ENCODE results near the gene TOX2.

Gene TOX2

DNA sequence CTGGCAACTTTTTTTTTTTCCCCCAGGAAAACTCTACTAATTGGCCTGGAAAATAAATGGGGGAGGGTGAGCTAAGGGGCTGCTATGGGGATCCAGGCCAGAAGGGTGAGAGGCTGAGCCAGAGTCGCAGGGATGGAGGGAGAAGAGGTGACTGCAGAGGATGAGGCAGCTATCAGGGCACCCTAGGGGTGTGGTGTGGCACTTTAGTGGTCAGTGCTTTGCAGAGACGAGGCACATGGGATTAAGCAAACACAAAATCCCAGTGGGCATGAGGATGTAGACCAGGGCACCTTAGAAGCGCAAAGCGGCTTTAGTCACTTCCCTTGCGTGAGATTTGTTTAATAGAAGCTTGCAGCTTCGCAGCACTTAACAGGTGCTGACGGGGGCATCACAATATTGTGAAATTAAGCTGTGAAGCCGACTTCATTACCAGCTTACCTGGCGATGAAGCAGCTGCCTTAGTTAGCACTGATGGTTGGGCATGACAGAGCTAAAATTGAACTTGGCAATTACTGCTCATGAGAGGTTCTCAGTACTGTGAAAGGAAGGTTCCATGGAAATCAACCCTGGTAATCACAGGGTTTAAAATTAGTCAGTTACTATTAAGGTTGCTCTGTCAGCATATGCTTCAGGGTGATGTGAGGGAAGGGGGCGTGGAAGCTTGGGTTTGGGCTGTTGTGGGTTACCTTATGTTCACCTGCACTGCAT is 26.0 kb downstream of the TOX2 start:
- DNase-seq: no peak

- DNase-seq: no peak
Measured at GRCh38 chr20:43941476-43942200, 27.0 kb downstream of the TOX2 start.

DNA sequence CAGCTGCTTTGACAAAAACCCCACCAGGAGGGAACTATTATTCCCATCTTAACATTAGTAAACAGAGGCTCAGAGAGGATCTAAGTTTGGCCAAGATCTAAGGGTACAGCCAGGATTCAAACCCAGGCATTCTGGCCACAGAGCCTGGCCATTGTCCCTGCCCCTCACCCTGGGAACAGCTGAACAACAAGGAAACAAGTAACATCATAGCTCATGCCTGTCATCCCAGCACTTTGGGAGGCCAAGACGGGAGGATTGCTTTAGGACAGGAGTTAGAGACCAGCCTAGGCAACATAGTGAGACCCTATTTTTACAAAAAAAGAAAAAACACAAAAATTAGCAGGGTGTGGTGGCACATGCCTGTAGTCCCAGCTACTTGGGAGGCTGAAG is 27.5 kb downstream of the TOX2 start:
- DNase-seq: no peak

- peak; percentile 68 for DNase-seq
Measured at GRCh38 chr20:43942667-43943285, 28.1 kb downstream of the TOX2 start.

DNA sequence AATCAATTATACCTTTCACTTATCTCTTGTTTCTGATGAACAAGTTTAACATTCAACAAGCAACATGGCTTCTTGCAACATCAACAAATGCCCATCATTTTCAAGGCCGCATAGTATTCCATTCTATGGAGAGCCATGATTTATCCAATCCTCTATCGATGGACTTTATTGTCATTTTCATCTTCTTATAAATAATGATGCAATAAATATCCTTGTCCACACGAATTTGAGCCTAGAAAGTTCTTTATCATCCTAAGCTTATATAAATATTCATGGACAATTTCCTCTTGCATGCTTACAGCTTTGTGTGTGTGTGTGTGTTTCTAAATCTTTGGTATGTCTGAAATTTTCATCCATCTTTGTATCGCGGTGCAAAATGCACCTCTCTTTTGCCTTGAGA is 29.1 kb downstream of the TOX2 start:
- DNase-seq: no peak

GRCh38 chr20:43944653-43945235 is 30.1 kb downstream of the TOX2 start:
- DNase-seq: no peak

GRCh38 chr20:43945391-43946205 is 30.9 kb downstream of the TOX2 start:
- DNase-seq: no peak

DNA sequence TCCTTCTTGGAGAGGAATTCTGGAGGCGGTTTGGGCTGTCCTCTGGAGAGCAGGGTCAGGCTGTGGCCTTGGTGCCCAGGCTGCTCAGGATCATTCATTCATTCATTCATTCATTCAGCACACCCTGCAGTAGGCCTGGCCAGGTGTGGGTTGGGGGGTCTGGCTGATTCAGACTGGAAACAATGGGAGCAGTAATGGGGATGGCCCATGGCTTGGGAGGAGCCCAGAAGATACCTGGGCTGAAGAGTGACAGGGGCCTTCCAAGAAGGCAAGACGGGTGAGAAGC is 31.5 kb downstream of the TOX2 start:
- no peak for DNase-seq

DNA sequence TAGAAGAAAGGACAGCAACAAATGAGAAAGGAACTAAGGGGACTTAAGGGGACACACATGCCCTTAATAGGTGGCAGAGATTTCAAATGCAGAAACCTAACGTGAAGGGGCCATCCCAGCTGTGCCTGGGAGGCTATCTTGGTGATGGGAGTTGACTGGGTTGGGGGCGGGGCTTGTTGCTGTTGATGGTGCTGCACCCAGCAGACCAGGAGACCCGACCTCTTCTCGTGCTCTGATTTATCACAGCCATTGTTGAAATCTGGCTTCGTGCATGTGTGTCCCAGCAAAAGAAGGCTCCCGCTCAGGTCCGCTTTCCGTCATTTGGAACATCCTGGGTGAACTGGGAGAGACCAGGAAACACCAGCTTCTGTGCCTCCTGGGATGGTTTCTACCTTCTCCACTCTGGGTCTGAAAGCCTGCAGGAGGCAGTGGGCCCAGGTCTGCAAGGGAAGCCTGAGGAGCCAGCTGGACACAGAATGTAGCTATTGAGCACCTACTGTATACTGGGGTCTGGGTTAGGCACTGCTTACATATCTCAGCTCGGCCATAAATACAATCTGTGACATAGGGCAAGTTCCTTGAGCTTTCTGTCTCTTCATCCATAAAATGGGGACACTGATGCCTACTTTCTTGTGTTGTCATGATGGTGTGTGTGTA is 32.1 kb downstream of the TOX2 start:
- DNase-seq: no peak

DNA sequence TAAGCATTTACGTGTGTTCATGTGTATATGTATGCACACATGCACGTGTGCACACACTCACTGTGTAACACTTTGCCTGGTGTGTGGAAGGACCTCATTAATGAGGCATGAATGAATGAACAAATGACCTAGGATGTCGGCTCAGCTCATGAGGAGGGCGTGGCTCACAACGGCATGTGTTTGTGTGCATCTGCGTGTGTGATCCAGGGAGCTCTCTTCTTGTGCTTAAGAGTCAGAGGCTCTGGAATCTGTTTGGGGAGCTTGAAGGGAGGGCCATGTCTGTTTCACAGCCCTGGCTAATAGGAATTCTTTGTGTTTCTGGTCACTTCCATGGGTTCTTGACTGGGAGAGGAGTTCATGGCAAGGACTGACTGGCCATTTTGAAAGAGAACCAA is 32.7 kb downstream of the TOX2 start:
- DNase-seq: peak; percentile 51

DNA sequence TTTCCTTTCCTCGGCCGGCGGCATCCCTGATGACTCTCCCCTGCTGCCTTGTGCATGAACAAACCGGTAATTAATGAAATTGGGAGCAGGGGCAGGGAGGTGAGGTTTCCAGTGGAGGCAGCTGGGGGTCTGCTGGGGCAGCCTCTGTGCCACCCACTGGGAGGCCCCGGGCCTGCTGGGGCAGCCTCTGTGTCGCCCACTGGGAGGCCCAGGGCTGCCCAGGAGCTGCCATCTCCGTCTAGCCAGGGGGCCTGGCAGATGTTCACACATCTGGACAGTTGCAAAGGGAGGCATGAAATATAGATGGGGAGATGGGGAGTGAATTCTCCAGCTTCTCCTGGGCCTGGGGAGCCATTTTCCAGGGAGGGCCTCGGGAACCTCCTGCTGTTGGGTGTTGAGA is 33.8 kb downstream of the TOX2 start:
- no peak for DNase-seq

DNA sequence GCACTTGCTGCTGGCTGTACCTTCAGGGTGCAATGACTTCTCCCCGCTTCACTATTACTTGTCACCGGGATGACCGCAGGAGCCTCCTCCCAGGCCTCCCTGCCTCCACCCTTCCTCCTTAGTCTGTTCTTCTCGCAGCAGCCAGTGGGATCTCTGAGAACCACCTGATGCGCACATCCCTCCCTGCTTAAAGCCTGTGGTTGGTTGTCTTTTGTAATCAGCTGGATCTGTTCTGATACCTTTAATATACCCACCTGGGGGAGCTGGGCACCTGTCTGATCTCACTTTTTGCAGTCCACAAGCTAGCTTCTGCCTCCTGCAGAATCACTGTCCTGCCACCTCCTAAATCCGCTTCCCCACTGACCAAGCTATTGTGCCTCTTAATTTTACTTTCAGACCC is 34.6 kb downstream of the TOX2 start:
- no peak for DNase-seq

GRCh38 chr20:43949741-43950618 is 35.3 kb downstream of the TOX2 start:
- DNase-seq: no peak

- DNase-seq: peak; percentile 47
Measured at GRCh38 chr20:43953919-43954592, 39.4 kb downstream of the TOX2 start.

DNA sequence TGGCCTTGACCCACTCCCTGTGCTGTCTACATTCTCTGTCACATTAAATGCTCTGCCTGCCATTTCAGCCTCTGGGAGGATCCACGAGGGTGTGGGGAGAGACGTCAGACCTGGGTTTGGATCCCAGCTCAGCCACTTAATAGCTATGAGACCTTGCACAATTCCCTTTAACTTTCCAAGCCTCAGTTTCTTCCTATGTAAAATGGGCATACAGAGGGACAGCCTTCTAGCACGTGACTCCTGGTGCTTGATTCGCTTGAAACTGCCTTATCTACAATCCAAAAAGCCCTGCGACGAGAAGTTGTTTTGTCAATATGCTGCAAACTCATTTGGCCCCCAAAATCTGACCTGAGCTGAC is 40.0 kb downstream of the TOX2 start:
- no peak for DNase-seq

DNA sequence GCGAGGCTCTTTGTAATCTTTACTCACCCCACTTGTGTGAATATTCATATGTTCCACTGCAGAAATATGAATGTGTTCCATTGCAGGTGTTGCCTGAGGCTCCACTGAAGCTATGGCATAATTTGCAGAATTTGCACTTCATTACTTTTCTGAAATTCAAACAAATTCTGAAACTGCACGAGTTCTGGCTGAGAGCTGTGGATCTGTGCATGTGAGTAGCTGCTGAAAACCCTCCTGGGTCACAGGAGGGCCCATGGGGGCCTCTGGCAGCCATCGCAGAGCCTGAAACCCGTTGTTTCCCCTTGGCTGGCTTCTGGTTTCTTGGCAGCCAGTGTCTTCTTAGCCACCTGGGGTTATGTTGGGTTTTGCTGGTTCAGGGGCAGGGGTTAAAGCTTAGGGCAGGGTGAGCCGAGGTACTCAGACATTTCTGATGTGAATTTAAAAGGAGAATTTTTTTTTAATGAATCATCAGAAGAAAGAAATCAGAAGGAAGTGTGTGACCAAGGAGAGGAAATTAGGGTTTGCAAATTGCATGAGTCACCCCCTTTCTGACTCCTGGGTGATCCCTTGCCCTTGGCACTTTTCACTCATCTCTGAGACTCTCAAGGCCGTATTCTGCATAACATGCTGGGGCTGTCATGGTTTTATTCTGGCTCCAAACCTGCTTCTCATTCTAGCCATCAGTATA is 40.6 kb downstream of the TOX2 start:
- peak; percentile 92 for DNase-seq

GRCh38 chr20:43955750-43956191 is 41.1 kb downstream of the TOX2 start:
- DNase-seq: no peak

- DNase-seq: no peak
Measured at GRCh38 chr20:43957392-43957791, 42.7 kb downstream of the TOX2 start.

- no peak for DNase-seq
Measured at GRCh38 chr20:43958626-43959025, 44.0 kb downstream of the TOX2 start.
